IMR-90 (cell line): ENCODE data around the gene KRT76.

Source experiments
- BHLHE40 ChIP-seq: fragments of 150-350 bp; IDR thresholded peaks from 2 replicates; pipeline ENCODE4 v1.6.1; 2016; ENCODE audit warnings: mild to moderate bottlenecking, low read depth, low read length
- CEBPB ChIP-seq: IDR thresholded peaks from 2 replicates; pipeline ENCODE4 v1.6.1; 2012; ENCODE audit warnings: low read depth, low read length, improper control_type of control experiment
- CTCF ChIP-seq: conservative IDR thresholded peaks from 2 replicates; pipeline ENCODE4 v1.5.1; 2012; ENCODE audit warnings: mild to moderate bottlenecking, low read depth, low read length, improper control_type of control experiment
- ELK1 ChIP-seq: fragments of 150-350 bp; IDR thresholded peaks from 2 replicates; pipeline ENCODE4 v1.6.1; 2016; ENCODE audit warnings: low read depth, mild to moderate bottlenecking, low read length, moderate library complexity, borderline replicate concordance
- FOS ChIP-seq: fragments of 150-350 bp; IDR thresholded peaks from 2 replicates; pipeline ENCODE4 v1.6.1; 2016; ENCODE audit warnings: low read depth, low read length
- MAFK ChIP-seq: IDR thresholded peaks from 2 replicates; pipeline ENCODE4 v1.6.1; 2012; ENCODE audit warnings: low read depth, low read length, improper control_type of control experiment
- POLR2A ChIP-seq: IDR thresholded peaks from 2 replicates; pipeline ENCODE4 v1.6.1; 2012; ENCODE audit warnings: mild to moderate bottlenecking, low read depth, low read length
- RAD21 ChIP-seq: IDR thresholded peaks from 2 replicates; pipeline ENCODE4 v1.6.1; 2012; ENCODE audit warnings: low read length, improper control_type of control experiment
- RCOR1 ChIP-seq: IDR thresholded peaks from 2 replicates; pipeline ENCODE4 v1.6.1; 2012; ENCODE audit warnings: mild to moderate bottlenecking, low read length, improper control_type of control experiment; ENCODE audit not compliant: insufficient replicate concordance
- RFX5 ChIP-seq: IDR thresholded peaks from 2 replicates; pipeline ENCODE4 v1.8.0; 2012; ENCODE audit warnings: low read depth, mild to moderate bottlenecking, low read length, moderate library complexity
- SMC3 ChIP-seq: fragments of 150-350 bp; IDR thresholded peaks from 2 replicates; pipeline ENCODE4 v1.6.1; 2016; ENCODE audit warnings: low read depth, mild to moderate bottlenecking, antibody characterized with exemption, low read length, moderate library complexity
- USF2 ChIP-seq: fragments of 150-350 bp; IDR thresholded peaks from 2 replicates; pipeline ENCODE4 v1.6.1; 2017; ENCODE audit warnings: mild to moderate bottlenecking, antibody characterized with exemption, low read length, low read depth

DNA sequence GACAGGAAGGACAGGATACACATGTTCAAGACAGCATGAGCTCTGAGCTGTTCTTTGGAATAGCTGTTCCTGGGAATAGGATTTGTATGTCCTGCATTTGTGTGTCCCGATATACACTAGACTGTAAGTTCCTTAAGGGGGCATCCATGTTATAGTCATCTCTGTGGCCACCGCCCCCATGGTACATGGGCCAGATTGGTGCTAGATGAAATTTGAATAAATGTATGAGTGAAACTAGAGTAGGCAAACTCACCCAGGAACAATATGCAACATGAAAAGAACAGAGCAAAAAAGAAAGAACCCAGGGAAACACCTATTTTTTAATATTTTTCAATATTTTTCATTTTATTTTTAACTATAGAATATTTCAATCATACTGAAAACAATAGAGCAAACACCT is 48.8 kb downstream of the KRT76 start:
- TF ChIP-seq USF2 (no peak), RAD21 (no peak), CTCF (no peak), RCOR1 (no peak), POLR2A (no peak), BHLHE40 (no peak), RFX5 (no peak), ELK1 (no peak), SMC3 (no peak), MAFK (no peak), FOS (no peak), CEBPB (no peak)
